Posterior vena cava (tissue), 2 donors: ENCODE measurements around the gene SLC5A3. TPM values are rescaled to one million over a fixed set of nuclear protein-coding genes. Genes with fewer than 3 reads are reported as not detected.

Experiments
- DNase-seq: peaks from one replicate; pipeline ENCODE4 v3.0.0-alpha.2; 2020; ENCODE audit warnings: low spot score
- intact Hi-C, 2 donors: fragments of 100-400 bp; cut with DNase I; formaldehyde crosslinking; loops; one replicate each; pipeline versions ENCODE4 v1.14.1 to v1.14.2; 2022 to 2023
- total RNA-seq, 2 donors: library from RNA; stranded (reverse); fragmentation: NEBNext Ultra II Directional; extraction: Animal tissue kit (Norgen Biotek cat#: 25700); gene quantifications; one replicate each; pipeline ENCODE4 v1.2.1, GENCODE V29; 2021
- donor health status: DM: yes; HTN: yes; CAD: no.
- donor health status: DM: yes; HTN: yes; CAD: no.

SLC5A3 gene
- total RNA-seq, 2 donors from 2014 or later = 10.9 to 16.4 TPM

GRCh38 chr21:34055615-34056014, 17.8 kb upstream of the SLC5A3 start:
- intact Hi-C loops = no loop called here
- DNase-seq = no peak

GRCh38 chr21:34061983-34062382, 11.4 kb upstream of the SLC5A3 start:
- intact Hi-C loops = no loop called here
- DNase-seq = no peak

- intact Hi-C loops = no loop called here
- DNase-seq = no peak
Observed at GRCh38 chr21:34065027-34065426, 8.4 kb upstream of the SLC5A3 start.

GRCh38 chr21:34071683-34072082, 1.7 kb upstream of the SLC5A3 start:
- DNase-seq = no peak
- intact Hi-C loops = loop anchor here in 1 of 2 donors (10.0 kb wide), 2 partner anchors 113 to 137 kb away; no protein-coding TSS in a partner anchor

- DNase-seq = no peak
- intact Hi-C loops = loop anchor here in 1 of 2 donors (10.0 kb wide), 2 partner anchors 112 to 138 kb away; no protein-coding TSS in a partner anchor
Observed at GRCh38 chr21:34072145-34073031, 990 bp upstream of the SLC5A3 start.

- intact Hi-C loops = loop anchor here in 1 of 2 donors (10.0 kb wide), 2 partner anchors 111 to 139 kb away; no protein-coding TSS in a partner anchor
- peak; percentile 84 for DNase-seq
Observed at GRCh38 chr21:34073749-34074282, 438 bp downstream of the SLC5A3 start.

- DNase-seq = no peak
Observed at GRCh38 chr21:34074283-34075090, 1.1 kb downstream of the SLC5A3 start.

GRCh38 chr21:34075091-34075425, 1.7 kb downstream of the SLC5A3 start:
- intact Hi-C loops = loop anchor here in 1 of 2 donors (10.0 kb wide), 2 partner anchors 110 to 140 kb away; no protein-coding TSS in a partner anchor

More at GRCh38 chr21:34074283-34075090, 1.1 kb downstream of the SLC5A3 start:
- intact Hi-C loops = loop anchor here in 1 of 2 donors (10.0 kb wide), 2 partner anchors 110 to 140 kb away; no protein-coding TSS in a partner anchor

GRCh38 chr21:34075760-34076660, 2.6 kb downstream of the SLC5A3 start:
- DNase-seq = no peak
- intact Hi-C loops = loop anchor here in 1 of 2 donors (10.0 kb wide), 2 partner anchors 109 to 141 kb away; no protein-coding TSS in a partner anchor

More at GRCh38 chr21:34075091-34075425, 1.7 kb downstream of the SLC5A3 start:
- no peak for DNase-seq

GRCh38 chr21:34076835-34077234, 3.5 kb downstream of the SLC5A3 start:
- DNase-seq = no peak
- intact Hi-C loops = loop anchor here (1.0 to 10.0 kb wide), 3 partner anchors 35 to 142 kb away; no protein-coding TSS in a partner anchor

- DNase-seq = no peak
- intact Hi-C loops = loop anchor here (1.0 to 10.0 kb wide), 3 partner anchors 34 to 143 kb away; no protein-coding TSS in a partner anchor
Observed at GRCh38 chr21:34077888-34078287, 4.5 kb downstream of the SLC5A3 start.

- DNase-seq = no peak
- intact Hi-C loops = loop anchor here in 1 of 2 donors (10.0 kb wide), 2 partner anchors 106 to 144 kb away; no protein-coding TSS in a partner anchor
Observed at GRCh38 chr21:34078915-34079314, 5.5 kb downstream of the SLC5A3 start.

GRCh38 chr21:34080710-34081109, 7.3 kb downstream of the SLC5A3 start:
- DNase-seq = no peak
- intact Hi-C loops = no loop called here

GRCh38 chr21:34082769-34083168, 9.4 kb downstream of the SLC5A3 start:
- no peak for DNase-seq
- intact Hi-C loops = no loop called here

GRCh38 chr21:34083357-34083756, 10.0 kb downstream of the SLC5A3 start:
- intact Hi-C loops = no loop called here

GRCh38 chr21:34085129-34085528, 11.8 kb downstream of the SLC5A3 start:
- intact Hi-C loops = no loop called here
- no peak for DNase-seq

More at GRCh38 chr21:34083357-34083756, 10.0 kb downstream of the SLC5A3 start:
- no peak for DNase-seq

GRCh38 chr21:34086887-34087306, 13.5 kb downstream of the SLC5A3 start:
- DNase-seq = no peak
- intact Hi-C loops = no loop called here

GRCh38 chr21:34088752-34089151, 15.4 kb downstream of the SLC5A3 start:
- intact Hi-C loops = no loop called here
- DNase-seq = no peak
